Heart left ventricle (tissue), 16 donors: ENCODE data around the gene SLC38A5. TPM values are rescaled to one million over a fixed set of nuclear protein-coding genes. Genes with fewer than 3 reads are reported as not detected.
"Not testable (repeated sequence)": the region's sequence is repeated elsewhere in the genome, so short reads cannot be mapped to it uniquely, and the experiment has no call there.

Experiments
- ATAC-seq, 4 donors: fragments of 200-7000 bp; cut with Tn5 transposase; one replicate each; pipeline ENCODE4 v1.9.1; 2020 to 2022; ENCODE audit warnings: moderate library complexity in 4 of 4, mild to moderate bottlenecking in 3 of 4, moderate number of reproducible peaks in 1 of 4
- DNase-seq, 5 donors: peaks; one replicate each; pipeline ENCODE4 v3.0.0-alpha.2; 2020
- H3K27ac ChIP-seq, 12 donors: fragments of 200-600 bp; sonication (generic) in 4 of 12; one replicate each; pipeline versions ENCODE4 v1.5.0 to v1.8.0; 2016 to 2022; ENCODE audit warnings: mild to moderate bottlenecking in 2 of 12
- H3K27me3 ChIP-seq, 9 donors: fragments of 200-600 bp; sonication (generic) in 2 of 9; one replicate each; pipeline versions ENCODE4 v1.5.1 to v1.8.0; 2016 to 2022; ENCODE audit warnings: mild to moderate bottlenecking in 3 of 9
- H3K36me3 ChIP-seq, 9 donors: fragments of 200-600 bp; sonication (generic) in 2 of 9; one replicate each; pipeline versions ENCODE4 v1.5.0 to v1.8.0; 2018 to 2022; ENCODE audit warnings: mild to moderate bottlenecking in 2 of 9
- H3K4me1 ChIP-seq, 12 donors: fragments of 200-600 bp; sonication (generic) in 4 of 12; one replicate each; pipeline versions ENCODE4 v1.5.0 to v1.8.0; 2016 to 2022; ENCODE audit warnings: mild to moderate bottlenecking in 3 of 12
- H3K4me3 ChIP-seq, 12 donors: fragments of 200-600 bp; sonication (generic) in 4 of 12; one replicate each; pipeline versions ENCODE4 v1.5.0 to v1.8.0; 2017 to 2022; ENCODE audit warnings: mild to moderate bottlenecking in 9 of 12, moderate library complexity in 4 of 12
- H3K9me3 ChIP-seq, 12 donors: fragments of 200-600 bp; sonication (generic) in 4 of 12; one replicate each; pipeline versions ENCODE4 v1.5.0 to v1.8.0; 2016 to 2022; ENCODE audit warnings: mild to moderate bottlenecking in 1 of 12
- CTCF ChIP-seq, 12 donors: fragments of 200-600 bp; sonication (generic) in 4 of 12; IDR thresholded peaks; one replicate each; pipeline versions ENCODE4 v1.5.0 to v1.8.0; 2018 to 2022; ENCODE audit warnings: antibody characterized with exemption in 12 of 12, mild to moderate bottlenecking in 5 of 12
- POLR2A ChIP-seq, 2 donors: fragments of 450-650 bp; IDR thresholded peaks; one replicate each; pipeline ENCODE4 v1.6.1; 2017; ENCODE audit warnings: antibody characterized with exemption in 2 of 2, mild to moderate bottlenecking in 2 of 2, moderate library complexity in 2 of 2
- WGBS, 4 donors: extraction: QIAGEN DNeasy Blood & Tissue Kit in 2 of 4; methylation state at CpG; one replicate each; pipeline versions ENCODE4 v1.1.5 to v1.1.7; 2013 to 2018; 5-methylcytosine and 5-hydroxymethylcytosine counted together
- intact Hi-C, 10 donors: fragments of 100-400 bp; cut with DNase I; formaldehyde crosslinking; loops; one replicate each; pipeline versions ENCODE4 v1.11.1 to v1.14.2; 2022
- long read RNA-seq, 3 donors: library from polyadenylated mRNA; unstranded; transcript quantifications; one replicate each; pipeline ENCODE4 v2.0.0, GENCODE V29; 2020 to 2021
- polyA plus RNA-seq, 2 donors: library from polyadenylated mRNA; stranded (reverse); fragments of 200-250 nt; gene quantifications; one replicate each; pipeline ENCODE4 v1.2.3, GENCODE V29; 2013
- total RNA-seq, 9 donors: library from RNA; depleted of rRNA in 2 of 9; stranded (reverse); fragments of >200 nt in 2 of 9; fragmentation: NEBNext Ultra II Directional in 3 of 9; extraction: Animal tissue kit (Norgen Biotek cat#: 25700) in 3 of 9; gene quantifications; one replicate each; pipeline versions ENCODE4 v1.1.0 to v1.2.4, GENCODE V29; 2016 to 2023
- donor health status: ischemic (EF 13 %, LVEDD 7.1; RV severe dilation, severe dysfunction).
- donor health status: healthy with polysubstance abuse.
- donor health status: DM: no; HTN: yes; CAD: no.
- donor health status: DM: no; HTN: no; CAD: no.
- donor health status: ischemic (EF 25% LVEDD 6.9; RV normal size, moderate dysfunction).
- donor health status: ischemic (EF 25% LVEDD 5.7; RV mildly dilated, moderate dysfunction).
- donor health status: healthy.
- donor health status: DM: yes; HTN: yes; CAD: no.
- donor health status: ischemic (EF 35%, LVEDD 5.7; RV mildly dilated, moderate dysfunction).
- donor health status: nonischemic (EF 11% LVEDD 7.7; RV severe dilation, severe dysfunction).
- donor health status: DM: yes; HTN: yes; CAD: no.
- donor health status: PGD.
- donor health status: ischemic (EF 29% LVEDD 5.4; RV normal size, mild dysfunction).
- donor health status: nonischemic (EF 23%, LVEDD 6.1; RV moderate dilation, normal function).

Gene SLC38A5
- total RNA-seq (1 to 10 TPM in 8 of 9 donors, under 1 TPM in 1; 0.52 to 6.1 (median 1.7) TPM), polyA plus RNA-seq (10 to 100 TPM in 1 of 2 donors, 1 to 10 TPM in 1; 2.0 to 22.3 TPM)
- long read RNA-seq, donor 1, partial matches to known transcripts: 0 of 1 reads
- long read RNA-seq, donor 1, other reads (novel, unspliced or antisense): 1 of 1 reads
- long read RNA-seq, donor 2, partial matches to known transcripts: 0 of 6 reads
- long read RNA-seq, donor 2, other reads (novel, unspliced or antisense): 3 of 6 reads
- long read RNA-seq, donor 3, partial matches to known transcripts: 0 of 3 reads
- long read RNA-seq, donor 3, other reads (novel, unspliced or antisense): 3 of 3 reads

- intact Hi-C loops: loop anchor here in 1 of 10 donors (10.0 kb wide), 1 partner anchor 395 kb away; the partner anchor contains the start of gene ZNF630
- no peaks in the 10 kb centered on the region for H3K9me3 ChIP-seq
Measured at GRCh38 chrX:48470110-48470832, at the start of gene SLC38A5. SLC38A5 (minus strand) TSS chrX:48470260; CDS start chrX:48467924, 2,336 bp downstream.

GRCh38 chrX:48519481-48519880, 49.4 kb upstream of the SLC38A5 start:
- H3K4me3 ChIP-seq, intact Hi-C loops, H3K36me3 ChIP-seq, DNase-seq, ATAC-seq, H3K4me1 ChIP-seq, H3K9me3 ChIP-seq, H3K27me3 ChIP-seq, H3K27ac ChIP-seq: not testable (repeated sequence)
- 72 to 87% (median 76%) methylated on average over 4 of the region's 4 CpGs for WGBS, 4 donors

More at GRCh38 chrX:48470110-48470832, at the start of gene SLC38A5:
- peaks cover 0 to 12% (median 0%) of the 10 kb centered on the region in 9 donors for H3K27me3 ChIP-seq
- H3K36me3 ChIP-seq: no peaks in the 10 kb centered on the region
- H3K4me3 ChIP-seq: peak within 1 kb of the TSS in 9 of 12 donors; percentile 17 to 46 (median 27)
- no peak for TF ChIP-seq POLR2A (IDR thresholded peaks at IDR 0.05)
- no peak for TF ChIP-seq CTCF (IDR thresholded peaks at IDR 0.05)
- 72 to 81% (median 76%) methylated on average over 13 to 18 of the region's 18 CpGs for WGBS, 4 donors
- ATAC-seq: no peak
- peaks cover 0 to 5% (median 0%) of the 10 kb centered on the region in 12 donors for H3K4me1 ChIP-seq
- no peak within 1 kb of the TSS for H3K27ac ChIP-seq
- DNase-seq: no peak

GRCh38 chrX:48516987-48517386, 46.9 kb upstream of the SLC38A5 start:
- Histone ChIP-seq H3K4me3 (no peak overlapping the region), H3K9me3 (no peaks in the 10 kb centered on the region), H3K36me3 (peaks cover 0 to 4% (median 0%) of the 10 kb centered on the region in 9 donors), H3K27me3 (no peaks in the 10 kb centered on the region), H3K4me1 (peaks cover 0 to 3% (median 0%) of the 10 kb centered on the region in 12 donors), H3K27ac (peak overlapping the region in 6 of 12 donors; percentile 39 to 76 (median 57))
- DNase-seq (no peak), ATAC-seq (no peak)
- WGBS, 4 donors: 75 to 93% (median 87%) methylated on average over 5 of the region's 5 CpGs
- TF ChIP-seq CTCF (IDR thresholded peaks at IDR 0.05) (no peak), POLR2A (IDR thresholded peaks at IDR 0.05) (no peak)
- intact Hi-C loops: no loop called here

- TF ChIP-seq CTCF (IDR thresholded peaks at IDR 0.05): no peak
- no peak for TF ChIP-seq POLR2A (IDR thresholded peaks at IDR 0.05)
- H3K4me3 ChIP-seq: no peak overlapping the region
- H3K9me3 ChIP-seq: no peaks in the 10 kb centered on the region
- peaks cover 0 to 4% (median 0%) of the 10 kb centered on the region in 9 donors for H3K36me3 ChIP-seq
- intact Hi-C loops: no loop called here
- peak overlapping the region in 9 of 12 donors; percentile 11 to 76 (median 57) for H3K27ac ChIP-seq
- peak; percentile 38 to 62 (median 56) for ATAC-seq
- WGBS, 4 donors: 55 to 62% (median 57%) methylated on average over 10 of the region's 10 CpGs
- peaks cover 0 to 1% (median 0%) of the 10 kb centered on the region in 12 donors for H3K4me1 ChIP-seq
- no peaks in the 10 kb centered on the region for H3K27me3 ChIP-seq
- no peak for DNase-seq
Measured at GRCh38 chrX:48516285-48516684, 46.2 kb upstream of the SLC38A5 start.
